Measurements from ENCODE around the gene EFHC1.

DNA sequence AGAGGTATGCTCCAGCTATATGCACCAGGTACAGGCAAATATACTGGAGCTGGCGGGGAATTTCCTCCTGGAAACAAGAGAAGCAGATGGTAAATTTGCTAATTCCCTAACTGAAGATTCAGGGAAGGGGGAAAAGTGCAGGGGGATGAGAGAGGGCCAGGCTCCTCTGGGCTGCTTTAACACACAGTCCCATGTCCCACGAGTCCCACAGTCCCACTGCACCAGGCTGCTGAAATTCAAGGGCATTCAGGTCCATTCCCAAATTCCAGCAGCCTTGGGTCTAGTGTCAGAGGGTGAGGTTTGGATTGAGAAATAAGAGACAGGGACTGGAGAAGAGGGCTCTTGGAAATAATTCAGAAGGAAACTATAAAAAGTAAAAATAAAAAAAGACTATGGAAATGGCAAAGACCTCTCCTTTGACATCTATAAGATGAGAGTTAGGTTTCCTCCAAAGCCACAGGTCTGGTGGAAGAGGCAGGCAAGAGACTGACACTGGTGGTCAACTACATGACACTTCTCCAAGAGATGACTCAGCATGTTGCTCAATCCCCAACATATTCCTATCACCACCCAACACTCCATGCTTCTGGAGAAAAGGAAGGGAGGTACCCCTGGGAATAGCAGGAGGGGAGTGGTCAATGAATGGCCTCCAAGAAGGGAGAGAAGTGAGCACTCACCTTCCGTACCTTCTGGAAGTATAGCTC lies 87.6 kb downstream of the EFHC1 start:
- TF ChIP-seq, protein P1, sequence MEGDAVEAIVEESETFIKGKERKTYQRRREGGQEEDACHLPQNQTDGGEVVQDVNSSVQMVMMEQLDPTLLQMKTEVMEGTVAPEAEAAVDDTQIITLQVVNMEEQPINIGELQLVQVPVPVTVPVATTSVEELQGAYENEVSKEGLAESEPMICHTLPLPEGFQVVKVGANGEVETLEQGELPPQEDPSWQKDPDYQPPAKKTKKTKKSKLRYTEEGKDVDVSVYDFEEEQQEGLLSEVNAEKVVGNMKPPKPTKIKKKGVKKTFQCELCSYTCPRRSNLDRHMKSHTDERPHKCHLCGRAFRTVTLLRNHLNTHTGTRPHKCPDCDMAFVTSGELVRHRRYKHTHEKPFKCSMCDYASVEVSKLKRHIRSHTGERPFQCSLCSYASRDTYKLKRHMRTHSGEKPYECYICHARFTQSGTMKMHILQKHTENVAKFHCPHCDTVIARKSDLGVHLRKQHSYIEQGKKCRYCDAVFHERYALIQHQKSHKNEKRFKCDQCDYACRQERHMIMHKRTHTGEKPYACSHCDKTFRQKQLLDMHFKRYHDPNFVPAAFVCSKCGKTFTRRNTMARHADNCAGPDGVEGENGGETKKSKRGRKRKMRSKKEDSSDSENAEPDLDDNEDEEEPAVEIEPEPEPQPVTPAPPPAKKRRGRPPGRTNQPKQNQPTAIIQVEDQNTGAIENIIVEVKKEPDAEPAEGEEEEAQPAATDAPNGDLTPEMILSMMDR (IDR thresholded peaks at IDR 0.05) = no peak
- TF ChIP-seq, protein P2, sequence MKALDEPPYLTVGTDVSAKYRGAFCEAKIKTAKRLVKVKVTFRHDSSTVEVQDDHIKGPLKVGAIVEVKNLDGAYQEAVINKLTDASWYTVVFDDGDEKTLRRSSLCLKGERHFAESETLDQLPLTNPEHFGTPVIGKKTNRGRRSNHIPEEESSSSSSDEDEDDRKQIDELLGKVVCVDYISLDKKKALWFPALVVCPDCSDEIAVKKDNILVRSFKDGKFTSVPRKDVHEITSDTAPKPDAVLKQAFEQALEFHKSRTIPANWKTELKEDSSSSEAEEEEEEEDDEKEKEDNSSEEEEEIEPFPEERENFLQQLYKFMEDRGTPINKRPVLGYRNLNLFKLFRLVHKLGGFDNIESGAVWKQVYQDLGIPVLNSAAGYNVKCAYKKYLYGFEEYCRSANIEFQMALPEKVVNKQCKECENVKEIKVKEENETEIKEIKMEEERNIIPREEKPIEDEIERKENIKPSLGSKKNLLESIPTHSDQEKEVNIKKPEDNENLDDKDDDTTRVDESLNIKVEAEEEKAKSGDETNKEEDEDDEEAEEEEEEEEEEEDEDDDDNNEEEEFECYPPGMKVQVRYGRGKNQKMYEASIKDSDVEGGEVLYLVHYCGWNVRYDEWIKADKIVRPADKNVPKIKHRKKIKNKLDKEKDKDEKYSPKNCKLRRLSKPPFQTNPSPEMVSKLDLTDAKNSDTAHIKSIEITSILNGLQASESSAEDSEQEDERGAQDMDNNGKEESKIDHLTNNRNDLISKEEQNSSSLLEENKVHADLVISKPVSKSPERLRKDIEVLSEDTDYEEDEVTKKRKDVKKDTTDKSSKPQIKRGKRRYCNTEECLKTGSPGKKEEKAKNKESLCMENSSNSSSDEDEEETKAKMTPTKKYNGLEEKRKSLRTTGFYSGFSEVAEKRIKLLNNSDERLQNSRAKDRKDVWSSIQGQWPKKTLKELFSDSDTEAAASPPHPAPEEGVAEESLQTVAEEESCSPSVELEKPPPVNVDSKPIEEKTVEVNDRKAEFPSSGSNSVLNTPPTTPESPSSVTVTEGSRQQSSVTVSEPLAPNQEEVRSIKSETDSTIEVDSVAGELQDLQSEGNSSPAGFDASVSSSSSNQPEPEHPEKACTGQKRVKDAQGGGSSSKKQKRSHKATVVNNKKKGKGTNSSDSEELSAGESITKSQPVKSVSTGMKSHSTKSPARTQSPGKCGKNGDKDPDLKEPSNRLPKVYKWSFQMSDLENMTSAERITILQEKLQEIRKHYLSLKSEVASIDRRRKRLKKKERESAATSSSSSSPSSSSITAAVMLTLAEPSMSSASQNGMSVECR (CRISPR knock-in tag; IDR thresholded peaks at IDR 0.05; ENCODE audit: borderline replicate concordance) = no peak
- no peak for TF ChIP-seq JUN (CRISPR knock-in tag; IDR thresholded peaks at IDR 0.05)
- no peak for TF ChIP-seq HMGA2 (CRISPR knock-in tag; IDR thresholded peaks at IDR 0.05)
- TF ChIP-seq ESRRA (CRISPR knock-in tag; IDR thresholded peaks at IDR 0.05; ENCODE audit: borderline replicate concordance) = no peak
- no peak for TF ChIP-seq SP1 (CRISPR knock-in tag; conservative IDR thresholded peaks at IDR 0.05)
- TF ChIP-seq, protein P3, sequence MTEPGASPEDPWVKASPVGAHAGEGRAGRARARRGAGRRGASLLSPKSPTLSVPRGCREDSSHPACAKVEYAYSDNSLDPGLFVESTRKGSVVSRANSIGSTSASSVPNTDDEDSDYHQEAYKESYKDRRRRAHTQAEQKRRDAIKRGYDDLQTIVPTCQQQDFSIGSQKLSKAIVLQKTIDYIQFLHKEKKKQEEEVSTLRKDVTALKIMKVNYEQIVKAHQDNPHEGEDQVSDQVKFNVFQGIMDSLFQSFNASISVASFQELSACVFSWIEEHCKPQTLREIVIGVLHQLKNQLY (CRISPR knock-in tag; IDR thresholded peaks at IDR 0.05) = no peak
- no peak for TF ChIP-seq CBFB (CRISPR knock-in tag; IDR thresholded peaks at IDR 0.05; ENCODE audit: low read depth)
- TF ChIP-seq ATF1 (CRISPR knock-in tag; IDR thresholded peaks at IDR 0.05) = no peak
- TF ChIP-seq, protein P4, sequence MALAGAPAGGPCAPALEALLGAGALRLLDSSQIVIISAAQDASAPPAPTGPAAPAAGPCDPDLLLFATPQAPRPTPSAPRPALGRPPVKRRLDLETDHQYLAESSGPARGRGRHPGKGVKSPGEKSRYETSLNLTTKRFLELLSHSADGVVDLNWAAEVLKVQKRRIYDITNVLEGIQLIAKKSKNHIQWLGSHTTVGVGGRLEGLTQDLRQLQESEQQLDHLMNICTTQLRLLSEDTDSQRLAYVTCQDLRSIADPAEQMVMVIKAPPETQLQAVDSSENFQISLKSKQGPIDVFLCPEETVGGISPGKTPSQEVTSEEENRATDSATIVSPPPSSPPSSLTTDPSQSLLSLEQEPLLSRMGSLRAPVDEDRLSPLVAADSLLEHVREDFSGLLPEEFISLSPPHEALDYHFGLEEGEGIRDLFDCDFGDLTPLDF (CRISPR knock-in tag; IDR thresholded peaks at IDR 0.05) = no peak
- no peak for TF ChIP-seq NR3C1 (CRISPR knock-in tag; conservative IDR thresholded peaks at IDR 0.05; ENCODE audit: low read depth)

Measured in WTC11 (cell line).